HG02763 (cell line): Measurements from ENCODE around the gene FOXP1.
"Not testable (repeated sequence)": the region's sequence is repeated elsewhere in the genome, so short reads cannot be mapped to it uniquely, and the experiment has no call there.

Experiments used
- ATAC-seq: cut with Tn5 transposase; IDR thresholded peaks from one replicate; pipeline ENCODE4 v1.9.1; 2021; ENCODE audit warnings: mild to moderate bottlenecking, moderate library complexity; ENCODE audit not compliant: unreplicated experiment

The FOXP1 gene

GRCh38 chr3:71533588-71533987 lies 49.9 kb downstream of the FOXP1 start:
- no peak for ATAC-seq

- no peak for ATAC-seq
Observed at GRCh38 chr3:71532639-71533395, 50.7 kb downstream of the FOXP1 start.

GRCh38 chr3:71530903-71531530 lies 52.5 kb downstream of the FOXP1 start:
- ATAC-seq, result no peak

- no peak for ATAC-seq
Observed at GRCh38 chr3:71528816-71529215, 54.7 kb downstream of the FOXP1 start.

- ATAC-seq, result not testable (repeated sequence)
Observed at GRCh38 chr3:71526448-71526847, 57.1 kb downstream of the FOXP1 start.

DNA sequence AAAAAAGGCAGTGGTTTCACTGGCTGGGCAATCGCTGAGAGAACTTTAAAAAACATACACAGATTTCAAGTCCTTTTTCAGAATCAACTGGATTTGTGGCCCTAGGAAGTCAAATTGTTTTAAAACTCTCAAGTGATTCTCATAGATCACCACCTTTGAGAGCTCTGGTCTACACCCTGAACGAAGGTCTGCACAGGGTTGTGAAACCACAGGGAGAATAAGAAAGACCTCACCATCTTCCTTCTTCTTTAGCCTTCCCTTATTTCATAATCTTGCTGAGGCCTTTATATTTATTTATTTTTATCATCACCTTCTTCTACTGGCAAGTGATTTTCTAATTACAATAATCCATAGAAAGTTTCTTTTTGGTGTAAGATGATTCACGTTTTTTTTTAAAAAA lies 58.1 kb downstream of the FOXP1 start:
- no peak for ATAC-seq

GRCh38 chr3:71524672-71525071 lies 58.9 kb downstream of the FOXP1 start:
- ATAC-seq, result no peak

GRCh38 chr3:71523628-71524027 lies 59.9 kb downstream of the FOXP1 start:
- no peak for ATAC-seq

GRCh38 chr3:71521940-71522876 lies 61.3 kb downstream of the FOXP1 start:
- no peak for ATAC-seq

DNA sequence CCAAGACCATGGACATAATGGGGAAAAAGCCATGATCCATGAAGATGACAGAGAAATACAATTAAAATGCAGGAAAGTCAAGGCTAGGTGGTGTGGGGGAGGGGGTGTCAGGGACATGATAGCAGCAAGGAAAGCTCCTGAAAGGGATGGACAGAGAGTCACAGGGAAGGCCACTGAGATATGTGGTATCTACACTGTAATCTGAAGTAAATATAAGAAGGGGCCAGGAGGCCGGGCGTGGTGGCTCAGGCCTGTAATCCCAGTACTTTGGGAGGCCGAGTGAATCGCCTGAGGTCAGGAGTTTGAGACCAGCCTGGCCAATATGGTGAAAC lies 62.5 kb downstream of the FOXP1 start:
- ATAC-seq, result no peak

GRCh38 chr3:71520161-71521020 lies 63.1 kb downstream of the FOXP1 start:
- ATAC-seq, result no peak

GRCh38 chr3:71518089-71518488 lies 65.4 kb downstream of the FOXP1 start:
- ATAC-seq, result no peak

DNA sequence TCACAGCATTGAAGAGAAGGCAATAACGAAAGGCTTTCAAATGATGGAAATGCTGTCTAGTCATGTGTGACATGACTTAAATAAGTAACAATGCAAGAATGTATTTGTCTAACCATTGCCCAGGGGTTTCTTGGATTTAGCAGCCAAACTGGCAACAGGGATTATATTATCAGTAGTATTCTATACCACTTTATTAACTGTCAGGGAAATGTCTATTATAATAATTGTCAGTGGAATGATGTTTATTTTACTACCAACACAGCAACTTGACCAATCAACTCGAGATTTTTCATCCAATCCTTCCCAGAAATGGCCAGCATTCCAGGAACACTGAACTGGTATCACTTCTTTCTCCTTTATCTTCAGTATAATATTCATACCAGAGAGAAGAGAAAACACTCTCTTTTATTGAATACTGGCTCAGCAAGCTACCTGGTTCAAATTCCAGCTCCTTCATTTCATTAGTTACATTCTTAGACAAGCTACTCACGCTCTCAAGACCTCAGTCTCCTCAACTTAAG lies 66.2 kb downstream of the FOXP1 start:
- ATAC-seq, result no peak

GRCh38 chr3:71515636-71516365 lies 67.7 kb downstream of the FOXP1 start:
- no peak for ATAC-seq

DNA sequence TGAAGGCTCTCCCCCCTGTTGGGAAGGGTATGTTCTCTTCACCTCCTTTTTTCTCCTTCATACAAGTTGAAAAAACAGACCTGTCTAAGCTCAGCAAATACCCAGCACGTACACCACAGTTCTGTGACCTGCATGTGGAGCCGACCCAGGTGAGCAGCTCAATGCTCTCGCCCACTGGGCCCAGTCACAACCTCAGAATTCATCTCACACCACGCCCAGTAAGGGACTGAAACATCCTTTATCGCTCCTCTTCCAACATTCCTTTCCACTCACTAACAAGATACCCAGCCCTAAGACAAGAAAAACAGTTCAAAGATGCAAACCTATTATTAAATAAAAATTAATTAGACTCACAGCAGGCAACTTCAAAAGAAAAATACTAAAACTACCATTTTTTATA lies 68.9 kb downstream of the FOXP1 start:
- no peak for ATAC-seq

GRCh38 chr3:71513515-71513914 lies 70.0 kb downstream of the FOXP1 start:
- ATAC-seq, result no peak

GRCh38 chr3:71513081-71513480 lies 70.4 kb downstream of the FOXP1 start:
- no peak for ATAC-seq

GRCh38 chr3:71512544-71512943 lies 71.0 kb downstream of the FOXP1 start:
- ATAC-seq, result no peak

GRCh38 chr3:71512000-71512399 lies 71.5 kb downstream of the FOXP1 start:
- ATAC-seq, result peak; percentile 77

- no peak for ATAC-seq
Observed at GRCh38 chr3:71511446-71511845, 72.1 kb downstream of the FOXP1 start.
